Heart left ventricle (tissue), 11 donors: ENCODE results near the gene AGRN. TPM values are rescaled to one million over a fixed set of nuclear protein-coding genes. Genes with fewer than 3 reads are reported as not detected.

ENCODE experiments used
- polyA plus RNA-seq, 2 donors: library from polyadenylated mRNA; stranded (reverse); fragments of 200-250 nt; gene quantifications; one replicate each; pipeline ENCODE4 v1.2.3, GENCODE V29; 2013
- total RNA-seq, 9 donors: library from RNA; depleted of rRNA in 2 of 9; stranded (reverse); fragments of >200 nt in 2 of 9; fragmentation: NEBNext Ultra II Directional in 3 of 9; extraction: Animal tissue kit (Norgen Biotek cat#: 25700) in 3 of 9; gene quantifications; one replicate each; pipeline versions ENCODE4 v1.1.0 to v1.2.4, GENCODE V29; 2016 to 2023
- donor health status: ischemic (EF 13 %, LVEDD 7.1; RV severe dilation, severe dysfunction).
- donor health status: healthy with polysubstance abuse.
- donor health status: DM: no; HTN: yes; CAD: no.
- donor health status: DM: no; HTN: no; CAD: no.
- donor health status: ischemic (EF 25% LVEDD 5.7; RV mildly dilated, moderate dysfunction).
- donor health status: healthy.
- donor health status: DM: yes; HTN: yes; CAD: no.
- donor health status: PGD.
- donor health status: nonischemic (EF 23%, LVEDD 6.1; RV moderate dilation, normal function).

AGRN gene
- total and polyA plus RNA-seq, 11 donors, result 9.7 to 45.7 (median 18.6) TPM

Other genes starting within 250 kb of the AGRN start
- gene SAMD11, start 96.2 kb upstream of the AGRN start, total RNA-seq, result 1 to 10 TPM in 4 of 9 donors, under 1 TPM in 5; 0.38 to 3.2 (median 0.96) TPM
- 1 to 10 TPM in 1 of 2 donors, under 1 TPM in 1; 0.54 to 1.3 TPM for gene SAMD11, start 96.2 kb upstream of the AGRN start, polyA plus RNA-seq
- 10 to 100 TPM; 36.0 to 63.6 (median 43.3) TPM for gene NOC2L, start 60.9 kb upstream of the AGRN start, total RNA-seq
- 10 to 100 TPM; 55.1 to 85.3 TPM for gene NOC2L, start 60.9 kb upstream of the AGRN start, polyA plus RNA-seq
- 1 to 10 TPM; 1.6 to 6.8 (median 4.7) TPM for gene KLHL17, start 59.5 kb upstream of the AGRN start, total RNA-seq
- 1 to 10 TPM; 5.4 to 5.5 TPM for gene KLHL17, start 59.5 kb upstream of the AGRN start, polyA plus RNA-seq
- gene PLEKHN1, start 53.6 kb upstream of the AGRN start, total RNA-seq, result under 1 TPM in 2 of 9 donors, not detected in 7; 0.37 to 0.63 TPM
- gene PLEKHN1, start 53.6 kb upstream of the AGRN start, polyA plus RNA-seq, result under 1 TPM; 0.15 TPM
- 100 to 1,000 TPM in 6 of 9 donors, 10 to 100 TPM in 3; 52.8 to 149 (median 104) TPM for gene PERM1, start 38.0 kb upstream of the AGRN start, total RNA-seq
- gene PERM1, start 38.0 kb upstream of the AGRN start, polyA plus RNA-seq, result 100 to 1,000 TPM in 1 of 2 donors, 10 to 100 TPM in 1; 53.3 to 353 TPM
- gene HES4, start 20.0 kb upstream of the AGRN start, total RNA-seq, result 10 to 100 TPM; 26.8 to 98.1 (median 42.0) TPM
- gene HES4, start 20.0 kb upstream of the AGRN start, polyA plus RNA-seq, result 10 to 100 TPM; 25.7 to 29.2 TPM
- 100 to 1,000 TPM in 1 of 9 donors, 10 to 100 TPM in 8; 17.0 to 189 (median 32.8) TPM for gene ISG15, start 6.6 kb upstream of the AGRN start, total RNA-seq
- gene ISG15, start 6.6 kb upstream of the AGRN start, polyA plus RNA-seq, result 10 to 100 TPM; 34.4 to 76.5 TPM
- gene RNF223, start 54.2 kb downstream of the AGRN start, total RNA-seq, result not detected
- not detected for gene RNF223, start 54.2 kb downstream of the AGRN start, polyA plus RNA-seq
- 1 to 10 TPM; 3.7 to 6.6 (median 4.2) TPM for gene C1orf159, start 96.0 kb downstream of the AGRN start, total RNA-seq
- gene C1orf159, start 96.0 kb downstream of the AGRN start, polyA plus RNA-seq, result 1 to 10 TPM; 7.1 to 7.2 TPM
- under 1 TPM in 5 of 9 donors, not detected in 4; 0.14 to 0.53 (median 0.27) TPM for gene TTLL10, start 153.8 kb downstream of the AGRN start, total RNA-seq
- gene TTLL10, start 153.8 kb downstream of the AGRN start, polyA plus RNA-seq, result under 1 TPM; 0.03 to 0.19 TPM
- gene TNFRSF18, start 186.5 kb downstream of the AGRN start, total RNA-seq, result under 1 TPM in 2 of 9 donors, not detected in 7; 0.77 to 0.93 TPM
- under 1 TPM in 1 of 2 donors, not detected in 1; 0.24 TPM for gene TNFRSF18, start 186.5 kb downstream of the AGRN start, polyA plus RNA-seq
- 10 to 100 TPM in 1 of 9 donors, 1 to 10 TPM in 8; 1.1 to 23.8 (median 2.7) TPM for gene TNFRSF4, start 194.0 kb downstream of the AGRN start, total RNA-seq
- 1 to 10 TPM; 3.2 to 4.0 TPM for gene TNFRSF4, start 194.0 kb downstream of the AGRN start, polyA plus RNA-seq
- gene SDF4, start 211.9 kb downstream of the AGRN start, total RNA-seq, result 100 to 1,000 TPM; 102 to 167 (median 120) TPM
- 100 to 1,000 TPM; 102 to 212 TPM for gene SDF4, start 211.9 kb downstream of the AGRN start, polyA plus RNA-seq
- 10 to 100 TPM in 7 of 9 donors, 1 to 10 TPM in 2; 8.1 to 21.4 (median 11.2) TPM for gene B3GALT6, start 212.1 kb downstream of the AGRN start, total RNA-seq
- gene B3GALT6, start 212.1 kb downstream of the AGRN start, polyA plus RNA-seq, result 10 to 100 TPM in 1 of 2 donors, 1 to 10 TPM in 1; 6.7 to 15.7 TPM
- gene C1QTNF12, start 226.6 kb downstream of the AGRN start, total RNA-seq, result 1 to 10 TPM in 2 of 9 donors, under 1 TPM in 5, not detected in 2; 0.72 to 3.5 (median 0.85) TPM
- under 1 TPM; 0.84 to 0.93 TPM for gene C1QTNF12, start 226.6 kb downstream of the AGRN start, polyA plus RNA-seq